Prostate gland (tissue), 2 donors: ENCODE data around the gene INPP5E. TPM values are rescaled to one million over a fixed set of nuclear protein-coding genes. Genes with fewer than 3 reads are reported as not detected.

Experiments
- DNase-seq: peaks from one replicate; pipeline ENCODE4 v3.0.0-alpha.2; 2019; ENCODE audit warnings: low spot score
- H3K27ac ChIP-seq, 2 donors: fragments of 200-600 bp; sonication (generic); 2 replicates each; pipeline ENCODE4 v1.5.1; 2017 to 2019
- H3K27me3 ChIP-seq: fragments of 200-600 bp; sonication (generic); replicated peaks from 2 replicates; pipeline ENCODE4 v1.5.1; 2019; ENCODE audit not compliant: insufficient read depth
- H3K36me3 ChIP-seq, 2 donors: fragments of 200-600 bp; sonication (generic); 1 replicate in 1 of 2; 2 replicates in 1 of 2; pipeline versions ENCODE4 v1.5.1 to v1.8.1; 2017 to 2019
- H3K4me1 ChIP-seq: fragments of 200-600 bp; sonication (generic); replicated peaks from 2 replicates; pipeline ENCODE4 v1.5.1; 2019
- H3K4me3 ChIP-seq, 2 donors: fragments of 200-600 bp; sonication (generic); 2 replicates each; pipeline ENCODE4 v1.5.1; 2017 to 2019
- H3K9me3 ChIP-seq: fragments of 200-600 bp; sonication (generic); 2 replicates; pipeline ENCODE4 v1.5.1; 2017
- POLR2A ChIP-seq: fragments of 450-650 bp; IDR thresholded peaks from one replicate; pipeline ENCODE4 v1.6.1; 2016; ENCODE audit warnings: antibody characterized with exemption, mild to moderate bottlenecking
- POLR2AphosphoS5 ChIP-seq: sonication (generic); formaldehyde crosslinking; IDR thresholded peaks from one replicate; pipeline ENCODE4 v1.6.1; 2017; ENCODE audit warnings: antibody characterized with exemption
- WGBS: methylation state at CpG from one replicate; pipeline ENCODE4 v1.1.5; 2018; 5-methylcytosine and 5-hydroxymethylcytosine counted together
- intact Hi-C: fragments of 100-400 bp; cut with DNase I; formaldehyde crosslinking; loops from one replicate; pipeline ENCODE4 v1.14.2; 2022
- total RNA-seq, 2 donors: library from RNA; depleted of rRNA; stranded (reverse); fragments of >200 nt; gene quantifications; one replicate each; pipeline ENCODE4 v1.1.0, GENCODE V29; 2016
- TF ChIP-seq, protein P1 (sequence below), 4 experiments: fragments of 200-600 bp in 2 of 4; fragments of 450-650 bp in 2 of 4; sonication (generic) in 2 of 4; IDR thresholded peaks; 1 replicate in 3 of 4; 2 replicates in 1 of 4; pipeline ENCODE4 v1.5.1; 2016 to 2019; ENCODE audit warnings: antibody characterized with exemption in 4 of 4, mild to moderate bottlenecking in 2 of 4, moderate library complexity in 2 of 4

INPP5E gene
- total RNA-seq, 2 donors from 2014 or later, result 10.7 to 22.7 TPM

- 94% methylated on average over 18 of the region's 18 CpGs for WGBS
- TF ChIP-seq POLR2A (no peak), POLR2AphosphoS5 (no peak)
- TF ChIP-seq, protein P1, sequence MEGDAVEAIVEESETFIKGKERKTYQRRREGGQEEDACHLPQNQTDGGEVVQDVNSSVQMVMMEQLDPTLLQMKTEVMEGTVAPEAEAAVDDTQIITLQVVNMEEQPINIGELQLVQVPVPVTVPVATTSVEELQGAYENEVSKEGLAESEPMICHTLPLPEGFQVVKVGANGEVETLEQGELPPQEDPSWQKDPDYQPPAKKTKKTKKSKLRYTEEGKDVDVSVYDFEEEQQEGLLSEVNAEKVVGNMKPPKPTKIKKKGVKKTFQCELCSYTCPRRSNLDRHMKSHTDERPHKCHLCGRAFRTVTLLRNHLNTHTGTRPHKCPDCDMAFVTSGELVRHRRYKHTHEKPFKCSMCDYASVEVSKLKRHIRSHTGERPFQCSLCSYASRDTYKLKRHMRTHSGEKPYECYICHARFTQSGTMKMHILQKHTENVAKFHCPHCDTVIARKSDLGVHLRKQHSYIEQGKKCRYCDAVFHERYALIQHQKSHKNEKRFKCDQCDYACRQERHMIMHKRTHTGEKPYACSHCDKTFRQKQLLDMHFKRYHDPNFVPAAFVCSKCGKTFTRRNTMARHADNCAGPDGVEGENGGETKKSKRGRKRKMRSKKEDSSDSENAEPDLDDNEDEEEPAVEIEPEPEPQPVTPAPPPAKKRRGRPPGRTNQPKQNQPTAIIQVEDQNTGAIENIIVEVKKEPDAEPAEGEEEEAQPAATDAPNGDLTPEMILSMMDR (IDR thresholded peaks at IDR 0.05), result no peak
- intact Hi-C loops, result no loop called here
- Histone ChIP-seq H3K27me3 (no peaks in the 10 kb centered on the region), H3K27ac (no peak overlapping the region), H3K4me3 (no peak overlapping the region), H3K36me3 (no peaks in the 10 kb centered on the region), H3K9me3 (no peaks in the 10 kb centered on the region), H3K4me1 (peaks cover 4% of the 10 kb centered on the region)
- DNase-seq, result no peak
Observed at GRCh38 chr9:136401173-136401922, 38.3 kb downstream of the INPP5E start.

DNA sequence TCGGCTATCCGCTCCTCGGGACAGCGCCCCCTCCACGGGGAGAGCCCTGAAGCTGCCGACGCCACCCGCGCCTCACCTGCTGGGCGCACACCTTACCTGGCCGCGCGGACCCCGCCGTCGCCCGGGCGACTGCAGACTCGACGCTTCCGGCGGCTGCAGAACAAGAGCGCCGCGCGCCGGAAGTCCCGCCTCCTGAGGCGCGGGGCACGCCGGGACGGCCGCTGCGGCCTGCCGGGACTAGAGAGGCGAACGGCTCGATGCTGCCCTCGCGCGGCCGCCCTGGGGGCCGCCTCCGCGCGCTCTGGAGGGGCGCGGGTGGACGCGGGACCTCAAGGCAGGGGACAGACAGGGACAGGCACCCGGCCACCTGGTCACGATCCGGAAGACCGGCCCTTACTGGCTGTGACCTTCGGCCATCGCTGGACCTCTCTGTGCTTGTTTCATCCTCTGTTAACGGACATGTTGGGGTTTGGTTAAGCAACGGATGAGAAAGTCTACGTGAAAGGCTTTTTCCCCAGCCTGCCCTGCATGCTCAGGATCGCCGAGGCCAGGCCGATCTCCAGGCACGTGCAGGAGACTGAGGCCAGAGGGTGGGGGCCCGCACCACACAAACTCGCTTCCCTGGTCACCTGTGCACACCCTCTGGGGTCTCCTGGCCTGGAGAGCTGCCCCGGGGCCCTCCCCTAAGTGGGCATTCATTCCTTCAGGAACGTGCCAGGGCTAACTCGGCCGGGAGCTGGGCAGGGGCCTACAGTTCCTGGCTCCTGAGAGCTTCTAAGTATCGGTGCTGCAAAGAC lies 39.4 kb downstream of the INPP5E start, which contains the start of gene SNAPC4:
Gene SNAPC4 (minus strand): TSS at position 133 of the 797 bp plus-strand sequence. CDS start 1,742 bp downstream, outside the sequence.
- 7% methylated on average over 55 of the region's 71 CpGs for WGBS
- Histone ChIP-seq H3K27me3 (no peaks in the 10 kb centered on the region), H3K4me3 (peak within 1 kb of the TSS; percentile 71 to 95), H3K9me3 (no peaks in the 10 kb centered on the region), H3K36me3 (peaks cover 0 to 5% of the 10 kb centered on the region in 2 donors), H3K4me1 (peaks cover 12% of the 10 kb centered on the region), H3K27ac (peak within 1 kb of the TSS in 1 of 2 donors; percentile 57)
- DNase-seq, result peak; percentile 73
- TF ChIP-seq POLR2A (peak; percentile 45), POLR2AphosphoS5 (peak; percentile 75)
- TF ChIP-seq, protein P1 (IDR thresholded peaks at IDR 0.05), result peak; percentile 94 to 99 (median 98)
- intact Hi-C loops, result no loop called here

DNA sequence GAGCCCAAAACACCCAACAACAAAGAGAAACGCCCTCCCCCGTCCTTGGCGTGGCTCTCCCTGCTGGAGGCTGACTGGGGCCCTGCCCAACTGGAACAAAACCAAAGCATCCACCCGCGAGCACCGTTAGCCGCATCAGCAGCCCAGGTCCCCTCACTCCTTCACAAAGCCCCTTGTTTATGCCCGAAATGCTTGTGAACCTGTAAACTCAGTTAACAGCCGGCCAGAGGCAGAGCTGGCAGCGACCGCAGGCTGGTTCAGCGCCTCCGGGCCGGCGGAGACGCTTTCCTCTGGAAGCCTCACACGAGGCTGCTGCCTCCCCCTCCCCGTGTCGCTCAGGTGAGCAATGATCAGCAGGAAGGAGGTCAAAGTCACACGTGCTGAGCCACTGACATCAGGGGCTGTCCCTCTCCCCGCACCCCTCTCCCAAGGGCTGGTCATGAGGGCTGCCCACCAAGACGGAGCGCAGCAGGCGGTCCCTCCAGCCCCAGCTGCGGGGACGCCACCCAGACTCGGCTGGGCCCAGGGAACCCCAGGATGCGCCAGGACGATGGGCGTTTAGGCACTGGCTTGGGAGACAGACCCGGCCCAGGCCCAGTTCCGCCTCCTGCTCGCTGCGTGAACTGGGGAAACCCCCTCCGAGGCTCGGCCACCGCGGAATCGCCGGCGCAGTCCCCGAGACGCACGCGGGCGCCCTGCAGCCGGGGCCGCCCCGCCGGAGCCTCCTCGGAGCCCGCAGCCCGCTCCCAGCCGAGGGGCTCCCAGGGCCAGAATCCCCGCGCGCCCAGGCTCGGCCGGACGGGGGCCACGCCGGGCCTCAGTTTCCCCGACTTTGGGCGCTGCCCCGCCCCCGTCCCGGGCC lies 40.2 kb downstream of the INPP5E start:
- intact Hi-C loops, result no loop called here
- no peak for TF ChIP-seq POLR2A
- TF ChIP-seq POLR2AphosphoS5, result no peak
- TF ChIP-seq, protein P1 (IDR thresholded peaks at IDR 0.05), result no peak

DNA sequence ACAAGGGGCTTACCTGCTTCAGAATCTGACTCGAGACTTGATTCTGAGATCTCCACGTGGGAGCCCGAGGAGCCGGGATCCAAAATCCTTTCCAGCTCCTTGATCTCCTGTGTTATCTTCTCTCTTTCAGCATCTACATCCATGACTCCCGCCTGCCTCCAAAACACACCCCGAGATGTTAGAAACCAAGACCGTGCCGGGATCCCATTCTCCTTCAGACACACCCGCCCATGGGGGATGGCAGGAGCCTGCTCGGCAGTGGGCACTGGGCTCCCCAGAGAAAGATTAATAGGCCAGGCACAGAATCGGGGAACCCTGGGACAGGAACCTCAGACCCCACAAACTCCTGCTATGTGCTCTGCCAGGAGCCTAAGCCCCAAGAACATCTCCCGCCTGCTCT lies 41.4 kb downstream of the INPP5E start:
- H3K27me3 ChIP-seq, result no peaks in the 10 kb centered on the region
- peaks cover 12% of the 10 kb centered on the region for H3K4me1 ChIP-seq
- no peaks in the 10 kb centered on the region for H3K9me3 ChIP-seq
- intact Hi-C loops, result no loop called here
- TF ChIP-seq POLR2A (no peak), POLR2AphosphoS5 (no peak)
- TF ChIP-seq, protein P1 (IDR thresholded peaks at IDR 0.05), result no peak
- WGBS, result 94% methylated on average over 12 of the region's 12 CpGs
- H3K4me3 ChIP-seq, result no peak overlapping the region
- H3K27ac ChIP-seq, result no peak overlapping the region
- peaks cover 11 to 17% of the 10 kb centered on the region in 2 donors for H3K36me3 ChIP-seq
- no peak for DNase-seq

More for the DNA sequence above, 40.2 kb downstream of the INPP5E start:
- peak overlapping the region; percentile 71 to 95 for H3K4me3 ChIP-seq
- peaks cover 12% of the 10 kb centered on the region for H3K4me1 ChIP-seq
- no peaks in the 10 kb centered on the region for H3K9me3 ChIP-seq
- peak overlapping the region in 1 of 2 donors; percentile 57 for H3K27ac ChIP-seq
- DNase-seq, result no peak
- WGBS, result 2% methylated on average over 33 of the region's 67 CpGs
- H3K36me3 ChIP-seq, result peaks cover 6 to 11% of the 10 kb centered on the region in 2 donors
- H3K27me3 ChIP-seq, result no peaks in the 10 kb centered on the region
